NCI-H187 treated with DMSO at 0.1 percent for 48 hours (cell line): ENCODE data around the gene KCNE3.
"Not testable (repeated sequence)": the region's sequence is repeated elsewhere in the genome, so short reads cannot be mapped to it uniquely, and the experiment has no call there.

Source experiments
- DNase-seq: peaks from one replicate; lab custom pipeline; 2025; lab: John Stamatoyannopoulos, UW

Gene KCNE3

DNA sequence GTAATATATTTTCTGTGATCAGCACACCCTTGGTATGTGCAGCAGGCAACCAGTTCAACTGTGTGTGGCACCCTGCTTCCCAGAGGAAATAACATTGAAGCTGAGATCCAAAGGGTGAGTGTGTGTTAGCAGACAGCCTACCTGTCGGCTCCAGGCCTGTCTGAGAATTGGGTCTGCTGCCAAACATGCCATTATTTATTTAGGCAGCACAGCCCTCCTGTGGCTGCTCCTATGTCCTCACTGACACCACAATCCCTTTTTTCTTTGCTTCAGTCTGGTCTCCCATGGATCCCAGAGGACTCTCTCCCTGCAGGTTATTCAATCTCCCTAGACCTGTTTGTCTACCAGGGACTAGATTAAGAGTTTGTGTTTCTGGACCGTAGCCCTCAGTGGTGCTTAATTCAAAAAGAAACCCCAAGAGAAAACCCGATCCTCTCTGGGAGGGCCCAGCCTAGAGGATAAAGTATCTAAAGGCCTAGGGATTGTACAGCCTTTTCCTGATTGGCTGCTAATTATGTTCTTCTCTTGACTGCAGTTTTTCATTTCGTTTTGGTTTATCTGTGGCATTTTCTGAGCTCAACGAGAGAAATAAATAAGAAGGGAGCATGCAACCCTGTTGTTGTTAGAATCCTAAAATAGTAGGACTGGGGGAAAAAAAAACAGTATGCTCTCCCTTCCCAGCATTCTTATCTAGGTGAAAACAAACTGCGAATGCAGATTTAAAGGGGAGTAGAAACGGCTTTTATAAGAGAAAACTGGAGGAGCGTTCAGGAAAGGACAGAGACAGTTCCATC lies 24.1 kb downstream of the KCNE3 start:
- DNase-seq = peak; percentile 40

DNA sequence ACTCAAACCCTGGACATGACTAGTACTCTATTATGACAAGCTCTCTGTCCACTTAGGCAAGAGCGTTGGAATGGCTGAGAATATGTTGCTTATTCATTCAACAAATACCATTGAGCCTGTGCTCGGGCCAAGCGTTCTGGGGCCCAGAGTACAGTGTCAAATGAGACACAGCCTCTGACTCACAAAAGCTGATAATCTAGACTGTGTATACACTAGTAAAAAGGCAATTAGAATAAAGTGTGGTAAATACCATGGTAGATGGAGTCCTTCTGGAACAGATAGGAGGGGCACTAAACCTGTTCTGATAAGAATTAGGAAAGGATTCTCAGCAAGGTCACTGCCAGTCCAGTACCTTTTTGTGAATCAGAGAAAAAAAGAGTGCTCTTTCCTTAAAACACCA lies 24.7 kb downstream of the KCNE3 start:
- no peak for DNase-seq

DNA sequence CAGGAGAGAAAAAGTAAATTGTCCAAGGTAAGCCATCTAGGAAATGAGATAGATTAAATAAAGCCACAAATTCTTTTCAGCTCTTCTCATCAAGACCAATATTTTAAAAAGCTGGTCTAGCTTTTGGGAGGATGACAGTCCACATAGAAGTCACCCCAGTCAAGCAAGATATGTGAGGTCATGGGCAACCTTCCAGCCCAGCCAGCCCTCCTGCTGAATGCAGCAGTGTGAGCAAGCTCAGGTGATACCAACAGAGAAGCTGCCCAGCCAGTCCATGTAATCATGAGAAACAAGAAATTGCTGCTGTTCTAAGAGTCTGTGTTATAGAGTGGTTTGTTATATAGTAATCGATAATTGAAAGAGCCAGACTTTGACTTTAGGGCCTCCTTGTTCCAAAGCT lies 28.7 kb downstream of the KCNE3 start:
- DNase-seq = no peak

DNA sequence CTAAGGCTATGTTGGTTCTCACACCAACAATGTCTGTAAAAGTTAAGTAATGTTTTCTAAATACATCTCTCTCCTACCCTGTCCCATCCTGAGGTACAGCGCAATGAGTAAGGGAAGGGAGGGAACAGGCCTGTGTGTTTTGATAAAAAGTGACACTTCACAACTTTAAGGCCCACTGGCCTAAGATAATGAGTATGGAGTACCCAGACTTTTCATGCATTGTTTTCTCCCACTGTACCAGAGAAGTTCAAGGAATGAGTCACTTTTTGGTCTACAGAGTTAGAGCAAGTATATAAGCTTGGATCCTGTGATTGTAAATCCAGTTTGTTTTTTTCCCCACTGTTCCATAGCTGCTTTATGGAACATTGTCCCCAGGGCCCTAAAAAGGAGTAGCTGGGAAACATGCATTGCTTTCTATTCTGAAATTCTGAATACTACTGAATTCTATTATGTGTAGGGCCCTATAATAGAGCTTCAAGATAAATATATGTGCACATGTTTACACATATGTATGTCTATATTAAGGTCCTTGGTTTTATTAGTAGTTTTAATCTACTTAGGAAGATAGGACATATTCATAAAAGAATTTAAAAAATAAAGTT lies 29.8 kb downstream of the KCNE3 start:
- DNase-seq = no peak

DNA sequence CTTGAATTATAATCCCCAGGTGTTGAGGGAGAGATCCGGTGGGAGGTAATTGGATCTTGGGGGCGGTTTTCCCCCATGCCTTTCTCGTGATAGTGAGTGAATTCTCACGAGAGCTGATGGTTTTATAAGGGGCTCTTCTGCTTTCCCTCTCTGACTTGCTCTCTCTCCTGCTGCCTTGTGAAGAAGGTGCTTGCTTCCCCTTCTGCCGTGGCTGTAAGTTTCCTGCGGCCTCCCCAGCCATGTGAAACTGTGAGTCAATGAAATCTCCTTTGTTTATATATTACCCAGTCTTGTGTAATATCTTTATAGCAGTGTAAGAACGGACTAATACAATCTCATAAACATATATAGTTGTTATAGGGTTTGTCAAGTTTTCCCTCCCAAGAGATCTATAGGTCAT lies 32.8 kb downstream of the KCNE3 start:
- no peak for DNase-seq

DNA sequence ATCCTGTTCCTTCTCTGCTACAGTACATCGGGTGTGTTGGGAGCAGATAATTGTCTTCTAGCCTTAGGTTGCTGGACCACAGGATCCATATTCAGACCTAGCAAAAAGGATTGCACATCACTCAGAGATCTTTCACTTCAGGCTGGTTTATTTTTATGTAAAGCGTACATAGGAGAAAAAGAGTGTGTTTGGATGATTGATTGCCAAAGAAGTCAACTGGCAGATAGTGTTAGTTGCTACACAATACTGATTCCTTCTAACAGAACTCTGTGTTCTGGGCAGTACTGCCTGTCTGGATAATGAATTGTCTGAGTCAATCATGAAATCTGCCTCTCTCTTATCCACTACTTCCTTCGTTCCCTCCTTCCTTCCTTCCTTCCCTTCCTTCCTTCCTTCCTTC lies 38.1 kb downstream of the KCNE3 start:
- DNase-seq = no peak

DNA sequence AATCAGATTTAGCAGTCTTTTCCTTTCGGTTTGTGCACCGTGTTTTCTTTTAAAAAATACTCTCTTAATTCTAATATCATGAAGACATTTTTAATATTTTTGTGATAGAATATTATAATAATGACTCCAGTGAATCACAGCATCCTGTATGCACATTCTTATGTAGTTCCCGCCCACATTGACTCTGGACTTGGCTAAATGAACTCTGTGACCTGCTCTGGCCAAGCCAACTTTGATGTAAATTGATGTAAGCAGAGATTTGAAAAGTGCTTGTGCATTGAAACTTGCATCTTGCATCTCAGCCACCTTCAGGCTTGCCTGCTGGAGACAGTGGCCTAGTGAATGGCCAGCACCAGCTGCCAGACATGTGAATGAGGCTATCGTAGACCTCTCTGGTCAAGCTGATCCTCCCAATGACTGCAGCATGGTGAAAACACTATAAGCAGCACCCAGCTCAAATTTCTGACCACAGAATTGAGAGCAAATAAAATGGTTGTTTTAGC lies 39.9 kb downstream of the KCNE3 start:
- no peak for DNase-seq

DNA sequence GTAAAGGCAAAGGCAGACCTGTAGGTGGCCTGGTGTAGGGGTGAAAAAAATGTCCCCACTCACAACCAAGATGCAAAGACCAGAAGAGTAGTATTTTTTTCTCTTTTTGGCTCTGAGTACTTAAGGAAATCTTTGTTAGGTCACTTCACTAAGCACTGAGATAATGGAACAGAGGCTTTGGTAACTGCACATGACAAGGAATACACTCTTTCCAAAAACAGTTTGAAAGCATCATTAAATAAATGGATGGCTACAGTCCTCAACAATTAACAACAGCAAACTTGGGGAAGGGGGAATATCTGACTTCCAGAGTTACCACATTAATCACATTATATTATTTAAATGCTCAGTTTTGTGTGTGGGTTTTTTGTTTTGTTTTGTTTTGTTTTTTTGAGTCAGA lies 42.2 kb downstream of the KCNE3 start:
- no peak for DNase-seq

DNA sequence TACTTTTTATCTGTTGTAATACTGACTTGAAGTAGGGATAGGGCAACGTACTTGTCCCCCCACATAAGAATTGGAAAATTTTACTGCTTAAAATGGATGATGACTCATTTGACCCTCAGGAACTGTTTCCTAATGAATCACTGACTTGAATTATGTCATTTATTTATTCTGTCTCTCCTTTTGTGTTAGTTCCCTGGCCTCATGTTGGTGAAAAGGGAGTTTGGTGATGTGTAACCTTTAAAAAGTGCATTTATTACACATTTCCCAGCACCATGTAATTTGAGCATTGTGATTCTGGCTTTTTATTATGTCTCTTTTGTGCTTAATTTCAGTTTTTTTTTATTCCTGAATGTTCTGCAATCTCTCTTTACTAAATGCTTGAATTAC lies 48.8 kb downstream of the KCNE3 start:
- DNase-seq = no peak

DNA sequence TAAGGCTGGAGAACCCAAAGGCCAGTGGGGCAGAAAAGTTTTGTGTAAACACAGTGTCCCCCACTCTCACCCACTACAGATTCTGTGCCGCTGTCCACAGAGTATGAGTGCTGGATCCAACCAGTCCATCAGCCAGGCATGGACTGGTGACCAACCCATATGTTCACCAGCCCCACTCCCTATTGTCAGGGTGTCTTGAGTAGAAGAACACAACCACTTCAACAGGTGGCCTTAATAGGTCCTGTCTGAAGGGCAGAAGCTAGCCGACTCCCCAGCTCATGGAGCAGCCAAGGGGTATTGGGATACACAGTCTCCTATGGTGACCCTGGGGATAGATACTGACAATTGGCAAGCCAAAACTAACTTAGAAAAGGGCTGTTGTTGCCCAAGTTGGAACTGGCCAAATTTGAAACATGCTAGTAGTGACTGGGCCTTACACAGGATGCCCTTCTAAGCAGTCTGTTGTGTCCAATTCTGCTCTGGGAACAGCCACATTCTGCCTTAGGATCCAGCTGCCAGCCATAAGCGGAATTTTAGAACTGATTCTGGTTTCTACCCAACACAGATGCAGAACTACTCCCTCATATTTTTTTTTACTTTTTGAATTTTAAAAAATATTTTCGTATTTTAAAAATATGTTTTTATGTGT lies 49.4 kb downstream of the KCNE3 start:
- DNase-seq = no peak

DNA sequence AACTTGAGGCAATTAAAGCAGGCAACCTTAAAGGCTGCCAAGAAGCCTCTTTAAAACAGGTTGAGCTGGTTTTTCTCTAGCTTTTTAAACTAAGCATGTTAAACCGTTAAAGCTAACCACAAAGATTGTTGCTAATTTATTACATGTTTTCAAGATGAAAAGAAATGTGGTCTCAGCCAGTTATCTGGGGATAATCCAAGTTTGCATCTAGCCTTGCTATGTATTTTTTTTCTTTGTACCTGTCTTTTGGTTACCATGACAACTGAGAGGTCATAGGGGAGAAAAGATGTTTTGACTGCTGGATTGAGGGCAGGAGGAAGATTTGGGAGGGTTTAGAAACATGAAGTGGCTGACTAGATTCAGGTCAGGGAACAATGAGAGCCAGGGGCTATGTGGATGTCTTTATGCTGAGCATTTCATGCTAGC lies 50.0 kb downstream of the KCNE3 start:
- DNase-seq = no peak

DNA sequence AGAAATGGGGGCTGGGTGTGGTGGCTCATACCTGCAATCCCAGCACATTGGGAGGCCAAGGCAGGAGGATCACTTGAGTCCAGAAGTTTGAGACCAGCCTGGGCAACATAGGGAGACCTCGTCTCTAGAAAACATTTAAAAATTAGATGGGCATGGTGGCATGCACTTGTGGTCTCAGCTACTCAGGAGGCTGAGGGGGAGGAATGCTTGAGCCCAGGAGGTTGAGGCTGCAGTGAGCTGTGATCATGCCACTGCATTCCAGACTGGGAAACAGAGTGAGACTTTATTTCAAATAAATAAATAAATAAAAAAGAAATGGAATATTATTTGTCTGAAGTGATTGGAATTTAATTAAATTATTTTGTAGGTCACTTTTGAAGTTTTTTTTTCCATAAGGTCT lies 50.4 kb downstream of the KCNE3 start:
- DNase-seq = not testable (repeated sequence)

DNA sequence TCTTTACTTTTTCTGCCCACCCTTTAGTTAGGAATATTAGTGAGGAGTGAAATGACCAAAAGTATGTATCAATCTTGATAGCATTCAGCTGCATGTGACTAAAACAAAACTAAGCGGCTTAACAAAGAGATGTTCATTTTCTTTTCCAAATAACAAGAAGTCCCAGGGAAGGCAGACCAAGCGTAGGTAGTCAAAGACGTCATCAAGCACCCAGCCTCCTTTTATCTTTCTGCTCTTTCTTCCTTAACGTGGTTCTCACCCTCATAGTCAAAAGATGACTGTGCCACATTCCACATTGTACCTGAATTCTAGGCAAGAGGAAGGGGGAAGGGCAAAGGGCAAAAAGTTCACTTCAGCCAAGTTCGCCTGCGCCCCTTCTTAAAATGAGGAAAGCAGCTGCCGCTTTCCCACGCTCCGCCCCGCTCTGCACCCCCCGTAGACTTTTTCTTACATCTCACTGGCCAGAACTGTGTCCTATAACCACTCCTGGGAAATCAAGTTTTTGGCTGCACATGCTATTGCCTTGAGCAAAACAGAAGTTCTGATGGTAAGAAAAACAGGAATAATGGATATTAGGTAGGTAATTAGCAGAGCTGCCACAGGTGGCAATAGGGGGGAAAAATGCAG lies 54.5 kb downstream of the KCNE3 start:
- DNase-seq = no peak

DNA sequence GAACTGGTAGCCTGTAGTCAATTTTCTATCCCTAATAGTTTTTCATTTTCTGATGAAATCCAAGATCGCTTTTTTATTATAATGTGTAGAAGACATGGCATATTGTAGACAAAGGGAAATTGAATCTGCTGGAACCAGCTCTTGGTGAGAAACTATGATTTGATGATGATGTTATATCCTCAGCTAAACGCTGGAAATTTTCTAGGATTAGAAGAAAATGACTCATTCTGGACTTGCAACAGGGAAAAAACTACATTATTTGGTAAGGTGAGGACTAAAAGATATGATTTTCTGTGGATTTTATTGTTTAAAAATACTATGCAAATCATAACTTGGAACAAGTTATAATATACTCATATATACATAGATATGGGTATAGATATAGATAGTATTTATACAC lies 55.0 kb downstream of the KCNE3 start:
- DNase-seq = no peak

DNA sequence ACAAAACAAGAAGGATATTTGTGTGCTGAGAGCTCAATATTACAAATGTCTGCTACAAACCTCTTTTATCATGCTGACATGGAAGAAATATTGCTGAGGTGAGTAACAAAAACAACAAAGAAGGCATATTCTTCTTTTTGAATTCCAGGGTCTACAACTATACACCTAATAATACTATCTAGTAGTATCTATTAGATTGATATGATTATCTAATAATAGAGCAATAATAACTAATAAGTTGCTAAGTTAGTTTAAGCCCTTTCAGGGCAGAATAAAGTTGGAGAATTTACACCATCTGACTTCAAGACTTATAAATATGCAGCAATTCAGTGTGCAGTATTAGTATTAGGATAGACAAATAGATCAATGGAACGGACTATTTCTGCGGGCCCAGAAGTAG lies 57.7 kb downstream of the KCNE3 start:
- no peak for DNase-seq
